Cerebellar nuclear complex (tissue), 1 donor: ENCODE data around the gene PPP1R12C.

ENCODE experiments used
- DNase-seq, 2 experiments: peaks; one replicate each; lab custom pipeline; 2025; lab: John Stamatoyannopoulos, UW

The PPP1R12C gene

GRCh38 chr19:55044286-55044685, 73.2 kb downstream of the PPP1R12C start:
- DNase-seq = no peak

DNA sequence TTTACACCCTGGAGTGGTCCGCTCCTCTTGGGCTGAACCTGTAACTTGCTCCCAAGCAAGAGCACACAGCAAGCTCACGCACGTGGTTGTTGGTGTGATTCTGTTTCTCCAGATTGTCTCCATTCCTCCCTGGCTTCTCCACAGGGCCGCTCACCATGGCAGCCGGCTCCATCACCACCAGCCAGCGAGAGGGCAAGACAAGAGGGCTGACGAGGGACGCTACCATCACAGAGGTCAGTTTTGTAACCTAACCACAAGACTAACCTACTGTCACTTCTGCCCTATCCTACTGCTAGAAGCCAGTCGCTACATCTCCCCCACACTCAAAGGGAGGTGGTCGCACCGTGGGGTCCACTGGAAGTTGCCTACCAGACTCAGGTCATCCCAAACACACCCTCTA, 74.7 kb downstream of the PPP1R12C start:
- DNase-seq = no peak

- DNase-seq = no peak
Measured at GRCh38 chr19:55042344-55042678, 75.1 kb downstream of the PPP1R12C start.

GRCh38 chr19:55041627-55042343, 75.7 kb downstream of the PPP1R12C start:
- no peak for DNase-seq

DNA sequence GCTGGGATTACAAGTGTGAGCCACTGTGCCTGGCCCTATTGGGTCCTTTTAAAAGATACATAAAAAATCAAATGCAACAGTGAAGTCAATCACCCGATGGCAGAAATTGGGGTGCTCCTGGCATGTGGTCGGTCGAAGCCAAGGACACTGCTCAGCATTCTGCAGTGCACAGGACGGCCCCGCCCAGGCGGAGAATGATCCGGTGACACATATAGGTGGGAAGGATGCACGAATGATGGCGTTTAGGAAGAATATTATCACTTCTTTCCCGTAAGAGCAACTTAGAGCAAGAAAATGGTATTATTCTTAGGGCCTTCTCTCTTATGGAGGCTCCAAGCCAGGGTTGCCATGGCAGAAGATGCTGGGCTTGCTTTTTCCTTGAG, 76.2 kb downstream of the PPP1R12C start:
- no peak for DNase-seq
